Mammary epithelial cell (primary cell): Measurements from ENCODE around the gene CEP162.

ENCODE experiments used
- CTCF ChIP-seq, 2 donors: IDR thresholded peaks in 1 of 2; conservative IDR thresholded peaks in 1 of 2; 2 replicates each; pipeline ENCODE4 v1.5.1; 2011 to 2012; ENCODE audit warnings: inconsistent platforms in 2 of 2, low read length in 2 of 2, mild to moderate bottlenecking in 2 of 2, control low read depth in 1 of 2, low read depth in 1 of 2; ENCODE audit not compliant: insufficient read depth in 1 of 2; ENCODE audit errors: extremely low read depth in 1 of 2
- EZH2 ChIP-seq: IDR thresholded peaks from 2 replicates; pipeline ENCODE4 v1.6.1; 2012; ENCODE audit warnings: low read length, inconsistent platforms, borderline replicate concordance

DNA sequence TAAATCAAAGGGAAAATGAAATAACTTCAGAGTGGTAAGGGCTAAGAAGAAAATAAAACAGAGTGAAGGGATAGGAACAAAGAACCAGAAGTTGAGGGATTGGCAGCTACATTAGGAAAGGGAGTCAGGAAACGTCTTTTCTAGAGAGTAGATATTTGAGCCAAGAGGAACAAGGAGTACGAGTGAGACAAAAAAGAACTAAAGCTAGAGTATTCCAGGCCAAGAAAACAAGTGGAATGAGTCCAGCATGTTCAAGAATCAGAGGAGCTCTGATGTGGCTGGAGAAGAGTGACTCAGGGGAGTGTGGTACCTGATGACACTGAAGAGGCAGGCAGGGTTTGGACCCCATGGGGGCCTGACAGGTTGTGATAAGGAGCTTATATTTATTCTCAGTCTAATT, 66.3 kb downstream of the CEP162 start:
- TF ChIP-seq CTCF (conservative IDR thresholded peaks at IDR 0.05 in 1 of 2, IDR thresholded peaks at IDR 0.05 in 1 of 2; ENCODE audit: extremely low read depth in 1 of 2, insufficient read depth in 1 of 2, low read depth in 1 of 2, low read length in 2 of 2) (no peak), EZH2 (no peak)
